Measurements from ENCODE around the gene CNTN3.

CNTN3 gene

DNA sequence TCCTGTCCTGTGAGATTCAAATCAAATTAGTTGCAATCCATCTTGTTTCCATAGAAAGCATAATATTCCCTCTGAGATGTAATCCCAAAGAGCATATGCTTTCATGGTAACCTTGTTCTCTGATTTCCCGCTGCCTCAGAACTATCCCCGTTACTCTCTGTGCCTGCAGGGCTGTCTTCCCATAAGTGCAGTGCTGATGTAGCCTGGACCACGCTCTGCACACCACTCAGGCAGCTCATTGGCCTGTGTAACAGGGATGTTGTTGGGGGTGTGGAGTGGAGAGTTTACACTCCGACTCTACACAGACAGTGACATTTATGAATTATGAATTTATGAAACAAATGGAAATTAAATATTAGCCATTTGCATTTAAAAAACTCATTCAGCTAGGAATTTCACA, 33.6 kb upstream of the CNTN3 start:
- no peaks in the 10 kb centered on the region for H3K27me3 ChIP-seq
- H3K27ac ChIP-seq, result no peak overlapping the region
- no peaks in the 10 kb centered on the region for H3K36me3 ChIP-seq
- H3K4me1 ChIP-seq (ENCODE audit: control insufficient read depth in 1 of 2, insufficient read depth in 1 of 2, low read depth in 1 of 2, low read length in 1 of 2), result no peaks in the 10 kb centered on the region
- TF ChIP-seq, protein P1, sequence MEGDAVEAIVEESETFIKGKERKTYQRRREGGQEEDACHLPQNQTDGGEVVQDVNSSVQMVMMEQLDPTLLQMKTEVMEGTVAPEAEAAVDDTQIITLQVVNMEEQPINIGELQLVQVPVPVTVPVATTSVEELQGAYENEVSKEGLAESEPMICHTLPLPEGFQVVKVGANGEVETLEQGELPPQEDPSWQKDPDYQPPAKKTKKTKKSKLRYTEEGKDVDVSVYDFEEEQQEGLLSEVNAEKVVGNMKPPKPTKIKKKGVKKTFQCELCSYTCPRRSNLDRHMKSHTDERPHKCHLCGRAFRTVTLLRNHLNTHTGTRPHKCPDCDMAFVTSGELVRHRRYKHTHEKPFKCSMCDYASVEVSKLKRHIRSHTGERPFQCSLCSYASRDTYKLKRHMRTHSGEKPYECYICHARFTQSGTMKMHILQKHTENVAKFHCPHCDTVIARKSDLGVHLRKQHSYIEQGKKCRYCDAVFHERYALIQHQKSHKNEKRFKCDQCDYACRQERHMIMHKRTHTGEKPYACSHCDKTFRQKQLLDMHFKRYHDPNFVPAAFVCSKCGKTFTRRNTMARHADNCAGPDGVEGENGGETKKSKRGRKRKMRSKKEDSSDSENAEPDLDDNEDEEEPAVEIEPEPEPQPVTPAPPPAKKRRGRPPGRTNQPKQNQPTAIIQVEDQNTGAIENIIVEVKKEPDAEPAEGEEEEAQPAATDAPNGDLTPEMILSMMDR (IDR thresholded peaks at IDR 0.05), result no peak
- no peaks in the 10 kb centered on the region for H3K9me3 ChIP-seq
- H3K4me3 ChIP-seq (ENCODE audit: low read depth in 1 of 2, low read length in 1 of 2), result no peak overlapping the region

DNA sequence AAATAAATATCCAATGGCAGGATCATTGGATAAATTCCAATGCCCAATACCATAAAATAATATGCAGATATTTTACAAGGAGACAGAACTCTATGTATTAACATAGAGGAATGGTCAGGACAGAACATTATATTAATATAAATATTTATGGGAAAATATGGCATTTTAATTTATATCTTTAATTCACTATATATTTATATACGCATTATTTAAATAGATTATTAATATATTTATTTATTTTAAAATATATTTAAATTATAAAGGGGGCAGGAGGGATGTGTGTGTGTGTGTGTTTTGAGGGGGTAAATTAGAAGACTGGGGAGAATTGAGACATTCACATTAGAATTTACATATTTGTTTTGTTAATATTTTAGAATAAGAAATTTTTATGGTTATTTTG, 31.6 kb upstream of the CNTN3 start:
- H3K27me3 ChIP-seq, result no peaks in the 10 kb centered on the region
- H3K27ac ChIP-seq, result no peak overlapping the region
- no peaks in the 10 kb centered on the region for H3K4me1 ChIP-seq (ENCODE audit: control insufficient read depth in 1 of 2, insufficient read depth in 1 of 2, low read depth in 1 of 2, low read length in 1 of 2)
- H3K36me3 ChIP-seq, result no peaks in the 10 kb centered on the region
- TF ChIP-seq, protein P1 (IDR thresholded peaks at IDR 0.05), result no peak
- no peak overlapping the region for H3K4me3 ChIP-seq (ENCODE audit: low read depth in 1 of 2, low read length in 1 of 2)
- no peaks in the 10 kb centered on the region for H3K9me3 ChIP-seq

DNA sequence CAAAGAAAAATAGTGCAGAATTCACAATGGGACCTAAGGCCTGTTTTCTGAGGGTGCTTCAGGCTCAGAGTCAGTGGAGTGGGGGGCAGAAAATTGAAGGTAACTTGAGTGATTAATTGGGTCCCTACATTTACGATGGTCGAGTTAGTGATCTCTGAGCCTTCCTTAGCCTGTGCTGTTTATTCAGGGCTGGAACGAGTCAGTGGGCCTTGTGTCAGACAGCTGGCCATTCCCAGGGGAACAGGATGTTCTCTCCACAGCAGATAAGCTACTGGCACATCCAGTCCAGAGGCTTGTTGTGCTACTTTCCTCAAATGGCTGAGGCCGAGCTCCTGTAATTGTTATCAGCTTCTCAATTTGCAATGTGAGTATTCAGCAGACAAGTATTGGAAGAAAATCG, 29.2 kb upstream of the CNTN3 start:
- Histone ChIP-seq H3K27ac (no peak overlapping the region), H3K9me3 (no peaks in the 10 kb centered on the region), H3K27me3 (no peaks in the 10 kb centered on the region), H3K4me3 (ENCODE audit: low read depth in 1 of 2, low read length in 1 of 2) (no peak overlapping the region), H3K36me3 (no peaks in the 10 kb centered on the region), H3K4me1 (ENCODE audit: control insufficient read depth in 1 of 2, insufficient read depth in 1 of 2, low read depth in 1 of 2, low read length in 1 of 2) (no peaks in the 10 kb centered on the region)
- TF ChIP-seq, protein P1 (IDR thresholded peaks at IDR 0.05), result no peak

DNA sequence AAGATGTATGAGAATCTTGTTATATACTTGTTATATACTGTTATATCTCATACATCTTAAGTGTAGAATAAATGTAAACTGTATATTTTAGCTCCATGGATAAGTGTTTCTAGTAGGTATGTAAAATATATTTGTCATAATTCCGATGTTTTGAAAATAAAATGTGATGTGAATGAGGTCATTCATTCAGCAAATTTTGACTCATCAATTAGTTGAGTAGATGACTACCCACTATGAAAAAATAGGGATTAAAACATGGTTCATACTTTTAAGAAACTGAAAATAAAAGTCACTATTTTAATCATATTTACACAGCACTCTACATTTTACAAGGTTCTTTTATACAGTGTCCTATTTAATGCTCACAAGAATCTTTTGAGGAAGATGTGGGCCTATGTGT, 28.4 kb upstream of the CNTN3 start:
- Histone ChIP-seq H3K4me3 (ENCODE audit: low read depth in 1 of 2, low read length in 1 of 2) (no peak overlapping the region), H3K36me3 (no peaks in the 10 kb centered on the region), H3K27me3 (no peaks in the 10 kb centered on the region), H3K27ac (no peak overlapping the region), H3K9me3 (no peaks in the 10 kb centered on the region), H3K4me1 (ENCODE audit: control insufficient read depth in 1 of 2, insufficient read depth in 1 of 2, low read depth in 1 of 2, low read length in 1 of 2) (no peaks in the 10 kb centered on the region)
- TF ChIP-seq, protein P1 (IDR thresholded peaks at IDR 0.05), result no peak

DNA sequence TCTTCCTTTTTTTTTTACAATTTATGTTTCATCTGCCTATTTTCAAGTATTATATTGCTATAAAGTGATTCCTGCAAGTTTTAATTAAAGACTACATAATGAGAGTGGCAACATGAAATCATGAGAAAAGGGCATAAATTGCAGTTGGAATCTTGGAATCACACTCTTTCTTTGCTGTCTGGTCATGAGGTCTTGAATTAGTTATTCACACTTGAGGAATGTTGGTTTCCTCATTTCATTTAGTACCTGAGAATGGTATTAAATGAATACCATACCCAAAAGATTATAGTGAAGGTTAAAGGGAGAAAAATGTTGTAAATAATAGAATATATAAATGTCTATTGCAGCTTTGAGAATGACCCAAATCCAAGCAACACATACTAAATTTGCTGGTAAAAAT, 25.8 kb upstream of the CNTN3 start:
- TF ChIP-seq, protein P1 (IDR thresholded peaks at IDR 0.05), result no peak
- Histone ChIP-seq H3K4me3 (ENCODE audit: low read depth in 1 of 2, low read length in 1 of 2) (no peak overlapping the region), H3K4me1 (ENCODE audit: control insufficient read depth in 1 of 2, insufficient read depth in 1 of 2, low read depth in 1 of 2, low read length in 1 of 2) (no peaks in the 10 kb centered on the region), H3K27me3 (no peaks in the 10 kb centered on the region), H3K27ac (no peak overlapping the region), H3K9me3 (no peaks in the 10 kb centered on the region), H3K36me3 (no peaks in the 10 kb centered on the region)

DNA sequence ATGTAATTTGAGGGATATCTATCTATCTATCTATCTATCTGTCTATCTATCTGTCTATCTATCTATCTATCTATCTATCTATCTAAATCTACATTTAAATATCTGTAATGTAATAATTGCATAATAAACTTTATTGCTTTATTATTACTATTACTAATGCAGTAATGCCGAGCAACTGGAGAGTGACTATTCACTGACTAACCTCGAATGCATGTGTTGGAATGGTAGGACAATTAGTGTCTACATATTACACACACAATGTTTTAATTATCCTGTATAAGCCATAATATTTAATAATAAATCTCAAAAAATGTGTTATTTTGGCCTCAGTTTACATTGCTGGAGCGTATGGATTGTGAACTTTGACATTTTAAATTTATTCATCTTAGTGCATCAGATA, 25.2 kb upstream of the CNTN3 start:
- H3K27me3 ChIP-seq, result no peaks in the 10 kb centered on the region
- no peaks in the 10 kb centered on the region for H3K36me3 ChIP-seq
- no peaks in the 10 kb centered on the region for H3K9me3 ChIP-seq
- no peak overlapping the region for H3K4me3 ChIP-seq (ENCODE audit: low read depth in 1 of 2, low read length in 1 of 2)
- no peaks in the 10 kb centered on the region for H3K4me1 ChIP-seq (ENCODE audit: control insufficient read depth in 1 of 2, insufficient read depth in 1 of 2, low read depth in 1 of 2, low read length in 1 of 2)
- TF ChIP-seq, protein P1 (IDR thresholded peaks at IDR 0.05), result no peak
- no peak overlapping the region for H3K27ac ChIP-seq
